GM19193 (cell line): ENCODE data around the gene MED16.

ENCODE experiments used
- POLR2A ChIP-seq: IDR thresholded peaks from 4 replicates; pipeline ENCODE4 v1.6.1; 2011; ENCODE audit not compliant: insufficient read depth, insufficient read length; ENCODE audit errors: extremely low read depth

MED16 gene

GRCh38 chr19:892894-893689 lies at the start of gene MED16, which contains the start of gene RNU6-9:
TSS of gene MED16 (minus strand) at chr19:893187. CDS start at chr19:891131, 2,056 bp downstream.
TSS of gene RNU6-9 (plus strand) at chr19:893484.
- TF ChIP-seq POLR2A, result peak; percentile 76

GRCh38 chr19:942133-942645 lies 49.2 kb upstream of the MED16 start:
- TF ChIP-seq POLR2A, result no peak

GRCh38 chr19:941292-942132 lies 48.5 kb upstream of the MED16 start:
- TF ChIP-seq POLR2A, result no peak

GRCh38 chr19:940591-941291 lies 47.8 kb upstream of the MED16 start:
- TF ChIP-seq POLR2A, result peak; percentile 39

DNA sequence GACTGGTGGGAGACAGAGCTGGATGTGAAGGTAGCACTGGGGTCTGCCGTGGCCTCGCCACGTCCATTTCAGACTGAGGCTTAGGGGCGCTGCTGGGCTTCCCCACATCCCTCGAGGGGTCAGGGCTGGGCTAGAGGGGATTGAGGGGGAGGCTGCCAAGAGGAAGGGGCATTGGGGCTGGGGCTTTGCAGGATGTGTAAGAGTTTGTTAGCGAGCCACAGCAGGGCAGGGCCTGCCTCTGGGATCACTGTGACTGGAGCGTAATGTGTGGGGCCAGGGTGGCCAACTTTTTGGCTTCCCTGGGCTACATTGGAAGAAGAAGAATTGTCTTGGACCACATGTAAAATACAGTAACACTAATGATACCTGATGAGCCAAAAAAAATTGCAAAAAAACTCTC lies 46.9 kb upstream of the MED16 start:
- TF ChIP-seq POLR2A, result no peak

DNA sequence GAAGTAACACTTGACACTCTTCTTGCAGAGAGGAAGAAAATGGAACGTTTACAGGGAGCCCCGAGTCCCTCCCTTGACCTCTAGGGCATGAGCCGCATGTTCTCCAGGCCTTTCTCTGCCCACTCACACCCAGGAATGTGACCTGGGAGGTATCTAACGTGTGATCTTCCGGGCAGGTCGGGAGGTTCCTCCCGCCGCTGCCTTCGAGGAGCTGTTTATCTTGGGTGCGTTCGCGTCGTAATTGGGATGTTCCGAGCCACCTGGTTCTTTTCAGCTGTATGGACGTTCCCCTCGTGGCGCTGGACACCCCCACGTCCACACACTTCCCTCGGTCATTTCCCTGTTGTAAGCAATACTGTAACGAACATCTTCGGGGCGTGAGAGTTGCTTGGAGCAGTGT lies 46.5 kb upstream of the MED16 start:
- no peak for TF ChIP-seq POLR2A

GRCh38 chr19:938233-938923 lies 45.4 kb upstream of the MED16 start:
- no peak for TF ChIP-seq POLR2A

GRCh38 chr19:937259-937694 lies 44.3 kb upstream of the MED16 start:
- TF ChIP-seq POLR2A, result peak; percentile 18

- TF ChIP-seq POLR2A, result no peak
These were observed 43.2 kb upstream of the MED16 start for GRCh38 chr19:936175-936546.

GRCh38 chr19:934865-935479 lies 42.0 kb upstream of the MED16 start:
- TF ChIP-seq POLR2A, result no peak

DNA sequence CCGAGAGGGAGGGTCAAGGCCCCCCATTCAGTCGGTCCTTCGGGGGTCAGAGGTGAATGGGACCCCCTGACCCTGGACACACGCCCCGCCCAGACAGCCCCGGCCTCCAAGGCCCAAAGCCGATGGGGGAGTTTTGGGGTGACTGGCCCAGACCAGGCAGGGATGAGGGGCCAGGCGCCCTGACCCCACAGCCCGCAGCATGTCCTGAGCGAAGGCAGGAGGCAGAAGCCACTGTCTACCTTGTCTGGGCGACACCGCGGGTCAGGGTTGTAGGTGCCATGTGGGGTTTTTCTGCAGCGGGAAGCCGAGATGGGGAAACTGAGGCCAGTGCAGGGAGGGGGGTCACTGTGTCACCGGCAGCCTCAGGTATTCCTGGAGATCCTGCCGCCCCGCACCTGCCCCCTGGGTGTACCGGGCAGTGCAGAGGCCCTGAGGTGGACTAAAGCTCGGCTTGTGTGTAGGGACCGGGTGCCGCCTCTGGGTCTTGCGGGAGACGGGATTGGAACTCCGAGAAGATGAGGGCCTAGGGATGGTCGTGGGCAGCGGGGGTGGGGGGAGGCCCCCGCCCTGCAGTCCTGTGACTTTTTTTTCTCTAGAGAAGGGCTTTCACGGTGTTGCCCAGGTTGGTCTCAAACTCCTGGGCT lies 41.3 kb upstream of the MED16 start:
- TF ChIP-seq POLR2A, result no peak

GRCh38 chr19:933553-933882 lies 40.5 kb upstream of the MED16 start:
- no peak for TF ChIP-seq POLR2A

DNA sequence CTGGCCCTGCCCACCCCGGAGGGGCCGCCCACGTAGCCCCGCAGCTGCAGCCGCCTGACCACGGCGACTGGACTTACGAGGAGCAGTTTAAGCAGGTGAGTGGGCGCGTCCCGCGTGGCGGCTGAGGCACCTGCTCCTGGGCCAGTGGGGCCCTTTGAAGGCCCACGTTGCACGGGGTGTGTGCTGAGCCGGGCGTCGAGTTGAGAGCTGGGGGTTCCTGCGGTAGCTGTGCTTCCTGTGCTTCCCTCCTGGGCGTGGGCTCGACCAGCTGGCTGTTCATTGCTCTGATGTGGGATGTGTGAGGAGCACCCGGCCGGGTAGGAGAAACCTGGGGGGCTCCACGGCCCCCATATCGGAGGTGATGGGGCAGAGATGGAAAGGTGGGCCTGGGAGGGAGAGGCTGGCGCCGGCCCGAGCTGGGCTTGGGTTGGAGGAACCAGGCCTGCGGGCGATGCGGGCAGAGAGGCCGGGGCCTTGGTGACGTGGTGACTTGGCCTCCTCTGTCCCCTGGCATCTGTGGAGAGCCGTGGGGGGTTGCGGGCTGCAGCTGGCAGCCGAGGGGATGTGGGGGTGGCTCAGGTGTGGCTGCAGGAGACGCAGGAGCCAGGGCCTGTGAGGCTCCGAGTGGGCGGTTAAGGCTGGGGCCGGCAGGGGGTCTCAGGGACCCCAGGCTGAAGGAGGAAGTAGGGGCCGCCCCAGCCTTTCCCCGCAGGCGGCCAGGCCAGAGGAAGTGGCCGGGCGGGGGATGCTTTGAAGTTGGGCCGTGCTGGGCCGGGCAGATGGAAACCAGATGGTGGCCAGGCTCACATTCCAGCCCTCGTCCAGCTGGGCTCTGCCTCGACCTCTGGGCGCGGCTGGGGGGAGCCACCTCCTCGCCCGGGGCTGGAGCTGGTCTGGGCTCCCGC lies 39.9 kb upstream of the MED16 start:
- peak; percentile 25 for TF ChIP-seq POLR2A
